H1 (cell line): ENCODE measurements around the gene SP4. TPM values are rescaled to one million over a fixed set of nuclear protein-coding genes. Genes with fewer than 3 reads are reported as not detected.

Experiments
- CTCF ChIA-PET: fragments of 300-600 bp; sonication (Branson Sonifier 250); formaldehyde crosslinking; loops from one replicate; lab custom pipeline; 2021; ENCODE audit not compliant: partially characterized antibody; lab: Charles Lee
- POLR2A ChIA-PET: fragments of 300-600 bp; sonication (Branson Sonifier 250); formaldehyde crosslinking; loops from one replicate; lab custom pipeline; 2021; ENCODE audit warnings: inconsistent platforms; ENCODE audit not compliant: partially characterized antibody; lab: Charles Lee
- DNase-seq, 2 experiments: peaks; one replicate each; pipeline versions ENCODE4 v3.0.0 to v3.0.0-alpha.2; 2010 to 2022; ENCODE audit warnings: low spot score in 2 of 2, low read depth in 1 of 2, mixed read lengths in 1 of 2
- FAIRE-seq: peaks from 2 replicates; lab custom pipeline; 2011; peaks lifted over from hg19 to GRCh38; lab: Jason Lieb, UNC
- H2AFZ ChIP-seq: 2 replicates; pipeline ENCODE4 v1.8.1; 2012; ENCODE audit warnings: low read length, inconsistent platforms
- H2AK5ac ChIP-seq: 2 replicates; pipeline ENCODE4 v1.6.1; 2013; ENCODE audit warnings: low read depth, low read length
- H2BK120ac ChIP-seq: replicated peaks from 2 replicates; pipeline ENCODE3; 2013; ENCODE audit warnings: low read depth, low read length, inconsistent platforms
- H2BK12ac ChIP-seq: 2 replicates; pipeline ENCODE4 v1.6.1; 2013; ENCODE audit warnings: low read depth, low read length
- H2BK15ac ChIP-seq: 2 replicates; pipeline ENCODE4 v1.6.1; 2013; ENCODE audit warnings: low read length
- H2BK20ac ChIP-seq: 2 replicates; pipeline ENCODE4 v1.6.1; 2013; ENCODE audit warnings: low read length
- H2BK5ac ChIP-seq: 2 replicates; pipeline ENCODE4 v1.6.1; 2013; ENCODE audit warnings: low read depth, low read length
- H3K14ac ChIP-seq: 2 replicates; pipeline ENCODE4 v1.6.1; 2013; ENCODE audit warnings: inconsistent platforms; ENCODE audit not compliant: insufficient read length
- H3K18ac ChIP-seq: 2 replicates; pipeline ENCODE4 v1.6.1; 2013; ENCODE audit warnings: low read length; ENCODE audit errors: extremely low read depth
- H3K23ac ChIP-seq: 2 replicates; pipeline ENCODE4 v1.6.1; 2013; ENCODE audit warnings: inconsistent platforms; ENCODE audit not compliant: insufficient read length
- H3K23me2 ChIP-seq: 2 replicates; pipeline ENCODE4 v1.6.1; 2013; ENCODE audit warnings: low read depth, low read length
- H3K27ac ChIP-seq: 2 replicates; pipeline ENCODE4 v1.6.1; 2011; ENCODE audit warnings: low read depth, low read length, inconsistent platforms
- H3K27me3 ChIP-seq, 4 experiments: replicated peaks in 1 of 4; 1 replicate in 1 of 4; 2 replicates in 3 of 4; pipeline versions ENCODE4 v1.6.1 to v1.8.1; 2011 to 2013; ENCODE audit warnings: low read length in 3 of 4, mild to moderate bottlenecking in 3 of 4, inconsistent platforms in 2 of 4, mixed read lengths in 2 of 4, moderate library complexity in 1 of 4; ENCODE audit not compliant: control insufficient read depth in 3 of 4, insufficient read depth in 3 of 4; ENCODE audit errors: extremely low read depth in 1 of 4
- H3K36me3 ChIP-seq, 4 experiments: 2 replicates each; pipeline versions ENCODE4 v1.6.1 to v1.8.1; 2011 to 2013; ENCODE audit warnings: mild to moderate bottlenecking in 4 of 4, low read length in 3 of 4, moderate library complexity in 2 of 4, control low read depth in 1 of 4, inconsistent platforms in 1 of 4; ENCODE audit not compliant: insufficient read depth in 4 of 4, control insufficient read depth in 2 of 4
- H3K4ac ChIP-seq: replicated peaks from 2 replicates; pipeline ENCODE3; 2013; ENCODE audit warnings: low read length, low read depth, mixed read lengths, inconsistent platforms; ENCODE audit not compliant: insufficient read length
- H3K4me1 ChIP-seq, 4 experiments: replicated peaks in 1 of 4; 1 replicate in 1 of 4; 2 replicates in 3 of 4; pipeline versions ENCODE4 v1.6.1 to v1.8.1; 2011 to 2013; ENCODE audit warnings: low read length in 3 of 4, inconsistent platforms in 2 of 4, mixed read lengths in 1 of 4; ENCODE audit not compliant: insufficient read depth in 4 of 4, control insufficient read depth in 3 of 4
- H3K4me2 ChIP-seq, 2 experiments: 2 replicates each; pipeline versions ENCODE4 v1.6.1 to v1.8.1; 2011 to 2013; ENCODE audit warnings: low read depth in 2 of 2, low read length in 2 of 2, control low read depth in 1 of 2, inconsistent platforms in 1 of 2, mild to moderate bottlenecking in 1 of 2; ENCODE audit not compliant: insufficient read depth in 1 of 2
- H3K4me3 ChIP-seq, 4 experiments: fragments of 200-600, 300-600 bp in 1 of 4; sonication (generic), shearing (Covaris generic), sonication (Bioruptor Twin) in 1 of 4; 2 replicates each; pipeline versions ENCODE4 v1.5.1 to v1.8.1; 2011 to 2016; ENCODE audit warnings: low read length in 4 of 4, low read depth in 3 of 4, control low read depth in 2 of 4, inconsistent platforms in 2 of 4, mild to moderate bottlenecking in 2 of 4, mixed read lengths in 1 of 4, moderate library complexity in 1 of 4; ENCODE audit not compliant: insufficient read depth in 2 of 4; ENCODE audit errors: extremely low read depth in 1 of 4
- H3K56ac ChIP-seq: replicated peaks from 2 replicates; pipeline ENCODE3; 2013; ENCODE audit warnings: low read depth, mild to moderate bottlenecking, mixed read lengths, low read length, inconsistent platforms; ENCODE audit not compliant: insufficient read length
- H3K79me1 ChIP-seq: 2 replicates; pipeline ENCODE4 v1.6.1; 2013; ENCODE audit warnings: low read depth, low read length, control low read depth
- H3K79me2 ChIP-seq, 2 experiments: 2 replicates each; pipeline versions ENCODE4 v1.6.1 to v1.8.1; 2012 to 2013; ENCODE audit warnings: low read length in 2 of 2, mild to moderate bottlenecking in 2 of 2, inconsistent platforms in 1 of 2; ENCODE audit not compliant: insufficient read depth in 2 of 2, control insufficient read depth in 1 of 2
- H3K9ac ChIP-seq, 4 experiments: replicated peaks in 1 of 4; 1 replicate in 1 of 4; 2 replicates in 3 of 4; pipeline versions ENCODE4 v1.6.1 to v1.8.1; 2011 to 2013; ENCODE audit warnings: low read depth in 3 of 4, low read length in 3 of 4, control low read depth in 2 of 4, mild to moderate bottlenecking in 2 of 4, moderate library complexity in 2 of 4, inconsistent platforms in 1 of 4; ENCODE audit errors: extremely low read depth in 1 of 4
- H3K9me3 ChIP-seq, 2 experiments: 2 replicates each; pipeline versions ENCODE4 v1.6.1 to v1.8.1; 2012 to 2013; ENCODE audit warnings: mild to moderate bottlenecking in 2 of 2, moderate library complexity in 2 of 2, control low read depth in 1 of 2, inconsistent platforms in 1 of 2, low read depth in 1 of 2, low read length in 1 of 2, mixed read lengths in 1 of 2; ENCODE audit not compliant: insufficient read depth in 2 of 2
- H4K20me1 ChIP-seq, 2 experiments: replicated peaks in 1 of 2; 2 replicates each; pipeline versions ENCODE3 to v1.8.1; 2011 to 2013; ENCODE audit warnings: inconsistent platforms in 2 of 2, low read length in 2 of 2, mild to moderate bottlenecking in 1 of 2; ENCODE audit not compliant: insufficient read depth in 2 of 2, control insufficient read depth in 1 of 2
- H4K5ac ChIP-seq: 2 replicates; pipeline ENCODE4 v1.6.1; 2013; ENCODE audit warnings: low read length, low read depth, mixed read lengths, inconsistent platforms; ENCODE audit not compliant: insufficient read length
- H4K8ac ChIP-seq: 2 replicates; pipeline ENCODE4 v1.8.0; 2013; ENCODE audit warnings: mild to moderate bottlenecking, moderate library complexity, low read length, inconsistent platforms; ENCODE audit not compliant: insufficient read depth; ENCODE audit errors: extremely low read depth
- H4K91ac ChIP-seq: replicated peaks from 2 replicates; pipeline ENCODE3; 2013; ENCODE audit warnings: low read length, mixed read lengths, inconsistent platforms; ENCODE audit not compliant: insufficient read length
- ASH2L ChIP-seq: fragments of 200-600, 300-600 bp; sonication (generic); IDR thresholded peaks from one replicate; pipeline ENCODE4 v1.7.1; 2017; ENCODE audit warnings: low read length
- CBX5 ChIP-seq: fragments of 300-800, 300-1000 bp; sonication (generic); IDR thresholded peaks from 2 replicates; pipeline ENCODE4 v1.7.1; 2016; ENCODE audit warnings: antibody characterized with exemption, low read length, low read depth
- CBX8 ChIP-seq: fragments of 300-800, 300-1000 bp; sonication (generic); IDR thresholded peaks from 2 replicates; pipeline ENCODE4 v1.7.1; 2016; ENCODE audit warnings: low read depth, low read length, borderline replicate concordance
- CTBP2 ChIP-seq: IDR thresholded peaks from 2 replicates; pipeline ENCODE4 v1.7.0; 2011; ENCODE audit warnings: borderline replicate concordance, mild to moderate bottlenecking, moderate library complexity, mixed read lengths, low read length; ENCODE audit not compliant: insufficient read depth, insufficient read length
- KDM4A ChIP-seq: IDR thresholded peaks from one replicate; pipeline ENCODE4 v1.7.1; 2012; ENCODE audit warnings: low read depth, mild to moderate bottlenecking, moderate library complexity, low read length, inconsistent platforms; ENCODE audit not compliant: severe bottlenecking
- MAX ChIP-seq: IDR thresholded peaks from 2 replicates; pipeline ENCODE4 v1.6.1; 2012; ENCODE audit warnings: inconsistent platforms
- PHF8 ChIP-seq: fragments of 200-600 bp; sonication (generic); conservative IDR thresholded peaks from 2 replicates; pipeline ENCODE4 v1.7.1; 2012; ENCODE audit warnings: low read depth, mild to moderate bottlenecking, inconsistent platforms, low read length, moderate library complexity
- POLR2A ChIP-seq, 2 experiments: IDR thresholded peaks; 1 replicate in 1 of 2; 2 replicates in 1 of 2; pipeline ENCODE4 v1.6.1; 2011; ENCODE audit warnings: low read depth in 2 of 2, low read length in 2 of 2, mild to moderate bottlenecking in 2 of 2; ENCODE audit errors: control extremely low read depth in 1 of 2
- POU5F1 ChIP-seq: IDR thresholded peaks from 2 replicates; pipeline ENCODE4 v1.6.1; 2011; ENCODE audit warnings: low read depth, mild to moderate bottlenecking, low read length, moderate library complexity
- SIRT6 ChIP-seq: IDR thresholded peaks from one replicate; pipeline ENCODE4 v1.7.1; 2012; ENCODE audit warnings: low read length, inconsistent platforms
- TAF1 ChIP-seq: IDR thresholded peaks from 2 replicates; pipeline ENCODE4 v1.6.1; 2011; ENCODE audit warnings: mild to moderate bottlenecking, low read depth, low read length
- YY1 ChIP-seq: IDR thresholded peaks from 2 replicates; pipeline ENCODE4 v1.6.1; 2011; ENCODE audit warnings: low read depth, mild to moderate bottlenecking, low read length
- WGBS, 2 experiments: shearing (Covaris generic) in 1 of 2; methylation state at CpG; one replicate each; pipeline versions ENCODE4 v1.1.6 to v1.1.7; 2013 to 2015; ENCODE audit warnings: low lambda C conversion rate in 2 of 2, mixed read lengths in 2 of 2, inconsistent platforms in 1 of 2, low coverage in 1 of 2, missing lambda C conversion rate in 1 of 2; ENCODE audit not compliant: insufficient replicate concordance in 2 of 2, insufficient coverage in 1 of 2, insufficient read length in 1 of 2; ENCODE audit errors: extremely low coverage in 1 of 2, missing lambda C conversion rate in 1 of 2; 5-methylcytosine and 5-hydroxymethylcytosine counted together
- polyA plus RNA-seq, 7 experiments: library from polyadenylated mRNA; depleted of rRNA in 3 of 7; stranded (reverse) in 5 of 7; unstranded in 2 of 7; fragments of >200 nt in 5 of 7; fragments of 200-250 nt in 2 of 7; gene quantifications; 1 replicate in 5 of 7; 2 replicates in 1 of 7; 4 replicates in 1 of 7; pipeline versions ENCODE4 v1.2.1 to v1.2.3, GENCODE V29; 2011 to 2013; ENCODE audit warnings: missing spikeins in 2 of 7, mixed read lengths in 2 of 7
- total RNA-seq: library from RNA; stranded (reverse); fragmentation: NEBNext Ultra II Directional; extraction: Animal tissue kit (Norgen Biotek cat#: 25700); gene quantifications from 2 replicates; pipeline ENCODE4 v1.2.1, GENCODE V29; 2021
- TF ChIP-seq, protein P1 (sequence below): IDR thresholded peaks from 2 replicates; pipeline ENCODE4 v1.6.1; 2012; ENCODE audit warnings: low read length, inconsistent platforms

SP4 gene
- total and polyA plus RNA-seq, 2 of the 8 experiments (the other 6 are each of a cell fraction or from before 2014, with no cell fraction given): 10.0 to 24.0 TPM

GRCh38 chr7:21462081-21462480 is 34.2 kb downstream of the SP4 start:
- Histone ChIP-seq H3K79me2 (peaks cover 0 to 27% of the 10 kb centered on the region in 2 experiments; a peak in 2 of 4 replicates), H3K18ac (no peak overlapping the region), H3K9me3 (peaks cover 2 to 9% of the 10 kb centered on the region in 2 experiments; a peak in 1 of 4 replicates), H2BK12ac (no peak overlapping the region), H4K91ac (no peak overlapping the region), H3K4ac (no peak overlapping the region), H3K36me3 (peaks cover 0 to 29% (median 7%) of the 10 kb centered on the region in 4 experiments; a peak in 4 of 8 replicates), H3K23me2 (no peaks in the 10 kb centered on the region), H3K79me1 (no peaks in the 10 kb centered on the region; the same call in 1 of the 2 replicates), H3K14ac (no peak overlapping the region), H3K4me3 (no peak overlapping the region), H4K20me1 (no peaks in the 10 kb centered on the region), H2BK15ac (no peak overlapping the region), H2AFZ (no peak overlapping the region), H3K9ac (no peak overlapping the region), H3K4me1 (no peaks in the 10 kb centered on the region), H3K4me2 (no peak overlapping the region), H3K27ac (no peak overlapping the region), H4K5ac (no peak overlapping the region), H2AK5ac (no peak overlapping the region), H3K56ac (no peak overlapping the region), H2BK20ac (no peak overlapping the region), H2BK120ac (no peak overlapping the region), H3K27me3 (no peaks in the 10 kb centered on the region), H2BK5ac (no peak overlapping the region), H4K8ac (no peak overlapping the region), H3K23ac (no peak overlapping the region)
- FAIRE-seq (no peak), DNase-seq (no peak)
- POLR2A ChIA-PET: no interaction called here
- 96% methylated on average over 3 of the region's 3 CpGs; no CpG with 5 or more reads in 1 of the 2 experiments for WGBS, 2 experiments
- CTCF ChIA-PET: interaction anchor here (0.6 to 0.9 kb wide), 2 partner anchors 10 to 58 kb away, joined by 3 read pairs; no protein-coding TSS in a partner anchor
- TF ChIP-seq YY1 (no peak), CBX5 (no peak), SIRT6 (no peak), KDM4A (no peak), TAF1 (no peak), POLR2A (IDR thresholded peaks at IDR 0.05; ENCODE audit: control extremely low read depth in 1 of 2, low read depth in 2 of 2, low read length in 2 of 2) (no peak), CBX8 (no peak), POU5F1 (no peak), CTBP2 (no peak), PHF8 (no peak), MAX (no peak), ASH2L (no peak)
- TF ChIP-seq, protein P1, sequence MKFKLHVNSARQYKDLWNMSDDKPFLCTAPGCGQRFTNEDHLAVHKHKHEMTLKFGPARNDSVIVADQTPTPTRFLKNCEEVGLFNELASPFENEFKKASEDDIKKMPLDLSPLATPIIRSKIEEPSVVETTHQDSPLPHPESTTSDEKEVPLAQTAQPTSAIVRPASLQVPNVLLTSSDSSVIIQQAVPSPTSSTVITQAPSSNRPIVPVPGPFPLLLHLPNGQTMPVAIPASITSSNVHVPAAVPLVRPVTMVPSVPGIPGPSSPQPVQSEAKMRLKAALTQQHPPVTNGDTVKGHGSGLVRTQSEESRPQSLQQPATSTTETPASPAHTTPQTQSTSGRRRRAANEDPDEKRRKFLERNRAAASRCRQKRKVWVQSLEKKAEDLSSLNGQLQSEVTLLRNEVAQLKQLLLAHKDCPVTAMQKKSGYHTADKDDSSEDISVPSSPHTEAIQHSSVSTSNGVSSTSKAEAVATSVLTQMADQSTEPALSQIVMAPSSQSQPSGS: no peak
